Dermis blood vessel endothelial cell (primary cell): ENCODE results near the gene FECH. TPM values are rescaled to one million over a fixed set of nuclear protein-coding genes. Genes with fewer than 3 reads are reported as not detected.

ENCODE experiments used
- DNase-seq: peaks from one replicate; pipeline ENCODE4 v3.0.0; 2010
- total RNA-seq: library from RNA; depleted of rRNA; stranded (reverse); fragments of >200 nt; gene quantifications from 2 replicates; pipeline ENCODE4 v1.2.3, GENCODE V29; 2014

Gene FECH
- total RNA-seq, 1 donor from 2014 or later: 23.8 TPM

DNA sequence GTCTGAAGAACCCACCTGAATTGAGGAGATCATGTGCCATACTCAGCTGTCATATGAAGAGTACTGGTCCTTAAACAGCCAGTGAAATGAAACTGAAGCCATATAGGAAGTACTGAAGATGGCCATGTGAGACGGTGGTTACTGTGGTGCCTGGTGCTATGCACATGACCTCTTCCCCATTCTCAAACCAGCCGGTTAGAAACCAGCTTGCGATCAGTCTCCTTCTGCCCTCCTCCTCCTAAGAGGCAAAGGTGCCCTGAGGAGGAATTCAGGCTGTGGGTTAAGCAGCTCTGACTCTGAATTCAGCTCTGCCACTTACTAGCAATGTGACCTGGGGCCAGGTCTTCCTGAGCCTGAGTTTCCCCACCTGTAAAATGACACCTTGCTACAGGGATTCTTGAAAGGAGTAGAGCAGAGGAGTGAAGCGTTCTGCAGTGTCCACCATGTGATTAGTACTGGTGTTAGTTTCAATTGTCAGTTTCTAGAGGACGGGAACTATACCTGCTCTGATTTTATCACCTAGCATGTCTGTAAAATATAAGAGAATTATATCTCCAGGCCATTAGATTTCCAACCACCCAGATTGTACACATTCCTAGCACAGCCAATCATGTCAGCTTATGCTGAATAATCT is 5.1 kb downstream of the FECH start:
- DNase-seq: no peak

DNA sequence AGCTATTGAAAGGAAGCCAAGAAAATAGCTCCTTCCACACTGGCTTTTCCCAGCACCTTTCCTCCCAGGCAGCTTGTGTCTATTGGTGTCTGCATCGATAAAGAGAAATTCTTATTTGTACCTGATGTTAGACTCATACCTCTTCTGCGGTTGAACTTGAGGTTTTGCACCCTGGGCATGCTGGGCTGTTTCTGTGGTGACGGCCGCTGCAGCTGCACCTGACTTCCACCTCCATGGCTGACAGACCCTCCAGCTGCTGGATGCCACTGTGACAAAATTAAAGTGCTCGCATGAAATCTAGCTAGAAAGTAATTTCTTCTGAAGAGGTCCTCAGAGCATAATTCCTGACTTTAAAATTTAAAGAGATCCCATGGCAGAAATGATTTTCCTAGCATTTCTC is 6.6 kb downstream of the FECH start:
- no peak for DNase-seq

DNA sequence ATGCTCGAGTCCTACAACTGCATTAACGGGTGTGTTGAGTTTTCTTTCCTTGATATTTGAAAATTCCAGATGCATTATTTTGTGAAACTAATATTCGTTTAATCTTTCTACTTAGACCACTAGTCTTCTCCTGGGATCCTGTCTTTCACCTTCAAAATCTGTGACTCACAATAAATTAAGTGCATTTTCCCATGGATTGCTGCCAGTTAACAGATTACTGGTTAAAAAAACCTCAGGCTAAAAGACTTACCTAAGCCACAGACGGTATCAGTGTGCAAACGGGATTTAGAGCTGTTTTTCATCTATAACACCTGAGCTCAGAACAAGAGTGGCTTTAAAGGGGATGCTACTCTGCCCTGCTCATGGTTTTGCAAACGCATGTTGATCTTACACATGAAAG is 10.2 kb downstream of the FECH start:
- no peak for DNase-seq

DNA sequence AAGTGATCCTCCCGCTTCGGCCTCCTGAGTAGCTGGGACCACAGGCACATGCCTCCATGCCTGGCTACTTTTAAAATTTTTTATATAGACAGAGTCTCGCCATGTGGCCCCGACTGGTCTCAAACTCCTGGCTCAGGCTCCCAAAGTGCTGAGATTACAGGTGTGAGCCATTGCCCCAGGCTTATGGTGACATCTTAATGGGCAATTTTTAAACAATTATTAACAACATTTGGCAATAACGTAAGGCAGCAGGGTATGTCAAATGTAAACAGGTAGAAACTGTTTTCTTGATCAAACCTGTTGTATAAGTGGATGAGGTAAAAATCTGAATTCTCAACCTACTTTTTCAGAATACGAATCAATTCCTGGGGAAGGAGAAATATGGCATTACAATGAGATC is 11.0 kb downstream of the FECH start:
- DNase-seq: no peak

DNA sequence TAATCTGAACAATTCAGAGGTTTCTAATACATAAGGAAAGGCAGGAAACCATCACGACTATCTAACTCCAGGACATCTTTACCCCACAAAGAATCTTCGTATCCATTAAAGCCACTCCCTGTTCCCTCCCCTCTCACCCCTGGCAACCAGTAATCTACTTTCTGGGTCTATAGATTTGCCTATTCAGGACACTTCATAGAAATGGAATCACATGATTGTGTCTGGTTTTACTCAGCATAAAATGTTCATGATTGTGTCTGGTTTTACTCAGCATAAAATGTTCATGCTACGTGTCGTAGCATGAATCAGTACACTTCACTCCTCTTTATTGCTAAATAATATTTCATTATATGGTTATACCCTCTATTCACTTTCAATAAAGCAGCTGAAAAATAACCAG is 11.6 kb downstream of the FECH start:
- DNase-seq: no peak

DNA sequence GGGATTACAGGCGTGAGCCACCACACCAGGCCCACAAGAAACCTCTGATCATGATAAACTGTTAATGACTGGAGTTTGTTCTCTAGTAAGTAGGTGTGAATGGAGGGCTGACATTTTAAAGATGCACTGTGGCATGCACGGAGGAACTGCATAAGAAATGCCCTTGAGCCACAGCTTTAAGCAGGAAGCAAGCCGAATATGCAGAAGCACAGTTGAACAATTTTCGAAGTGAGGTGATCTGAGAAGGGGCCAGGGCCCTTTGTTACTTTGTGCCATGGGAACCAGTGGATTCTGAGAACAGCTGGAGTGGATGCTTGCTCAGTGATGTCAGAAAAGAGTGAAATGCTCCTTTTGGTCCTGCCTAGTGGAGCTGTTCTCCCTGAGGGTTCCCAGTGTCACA is 16.3 kb downstream of the FECH start:
- no peak for DNase-seq

DNA sequence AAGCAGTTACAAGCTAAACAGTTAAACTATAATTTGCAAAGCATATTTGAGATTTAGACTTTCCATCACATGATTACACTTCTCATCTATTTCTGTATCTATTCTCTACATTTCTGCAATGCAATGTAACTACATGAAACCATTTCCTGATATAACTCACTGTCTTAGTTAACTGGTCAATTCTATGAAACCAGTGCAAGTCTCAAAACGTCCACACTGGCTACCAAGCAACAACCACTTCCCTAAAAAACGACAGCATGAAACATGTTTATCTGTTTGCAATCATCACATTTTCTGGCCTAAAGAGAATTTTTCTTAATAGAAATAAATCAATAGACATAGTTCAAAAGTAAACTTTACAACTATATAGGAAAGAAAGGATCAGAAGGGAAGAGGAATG is 17.4 kb downstream of the FECH start:
- no peak for DNase-seq

DNA sequence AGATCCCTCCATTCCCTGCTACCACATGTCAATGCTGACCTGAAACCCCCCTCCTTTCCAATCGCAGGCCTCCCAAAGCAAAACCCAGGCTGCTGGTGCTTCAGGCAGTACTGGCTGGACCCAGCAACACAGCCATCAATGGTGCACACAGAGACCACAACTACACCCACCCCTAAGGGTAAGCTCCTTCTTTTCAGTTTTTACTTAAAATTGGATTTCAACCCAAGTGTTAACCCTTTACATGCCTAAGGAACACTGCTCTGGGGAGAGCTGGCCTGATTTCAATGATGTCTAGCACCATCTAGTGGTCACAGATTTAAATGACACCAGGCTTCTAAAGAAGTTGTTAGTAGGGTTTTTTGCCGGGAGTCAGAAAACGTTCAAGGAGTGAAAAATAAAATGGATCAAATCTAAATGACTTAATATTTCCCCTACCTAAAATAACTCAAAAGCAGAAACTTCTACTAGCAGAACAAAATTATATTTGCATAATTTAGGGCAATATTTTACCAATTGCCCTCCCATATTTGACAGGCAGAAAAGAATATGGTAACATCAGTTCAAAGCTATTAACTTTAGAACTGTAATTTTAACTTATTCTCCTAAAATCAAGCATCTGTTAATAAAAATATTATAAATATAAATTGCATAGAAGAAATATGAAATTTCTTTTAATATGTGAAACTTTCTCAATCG is 24.6 kb downstream of the FECH start:
- DNase-seq: peak; percentile 72

DNA sequence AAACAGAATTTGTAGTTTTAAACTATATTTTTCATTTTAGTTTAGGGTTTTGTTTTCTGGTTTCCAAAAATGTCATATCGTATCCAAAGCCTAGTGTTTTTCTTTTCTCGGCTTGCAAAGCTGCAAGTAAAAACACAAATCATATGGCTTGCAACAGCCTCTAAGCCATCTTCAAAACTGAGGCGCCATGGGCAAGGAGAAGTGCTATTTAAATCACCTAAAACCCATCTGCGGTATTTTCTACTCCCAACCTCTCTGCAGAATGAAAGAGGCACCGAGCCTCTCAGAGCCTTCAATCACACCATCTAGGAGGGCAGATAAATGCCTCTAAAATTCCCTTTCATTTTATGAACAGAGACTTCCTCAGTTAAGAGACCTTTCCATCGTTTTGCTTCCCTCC is 25.2 kb downstream of the FECH start:
- DNase-seq: no peak

DNA sequence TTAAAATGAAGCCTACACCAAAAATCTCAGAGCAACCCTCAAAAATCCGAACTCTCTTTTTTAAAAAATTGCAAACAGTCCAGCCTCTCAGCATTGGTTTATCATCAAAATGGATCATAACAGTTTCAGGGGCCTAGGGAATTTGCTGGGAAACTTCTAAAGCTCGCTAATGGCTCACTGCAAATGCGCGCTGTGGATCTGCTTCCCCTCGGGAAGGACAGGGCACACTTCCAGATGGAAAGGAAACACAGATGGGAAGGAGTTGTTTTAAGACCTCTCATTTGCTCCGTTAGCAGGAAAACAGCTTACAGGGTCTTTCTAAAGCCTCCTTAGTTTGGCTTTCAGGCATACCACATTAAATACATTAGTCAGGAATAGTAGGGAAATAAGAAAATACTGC is 27.2 kb downstream of the FECH start:
- DNase-seq: no peak

DNA sequence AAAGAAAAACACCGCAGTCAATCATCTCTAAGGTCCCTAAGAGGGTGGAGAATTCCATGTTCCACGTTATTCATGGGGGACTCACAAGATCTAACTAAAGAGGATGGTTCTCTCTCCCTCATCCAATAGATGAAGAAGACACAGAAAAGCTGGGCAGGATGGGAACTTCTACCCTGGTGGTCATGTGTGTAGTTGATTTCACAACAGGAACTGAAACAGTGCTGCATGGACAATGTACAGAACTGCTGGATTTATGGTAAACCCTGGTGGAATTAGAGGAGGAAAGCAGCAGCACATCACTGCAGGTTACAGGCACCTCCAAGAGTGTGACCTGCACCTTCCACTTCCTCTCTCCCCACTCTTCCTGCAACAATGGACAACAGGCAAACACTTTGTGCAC is 31.4 kb downstream of the FECH start:
- DNase-seq: no peak

DNA sequence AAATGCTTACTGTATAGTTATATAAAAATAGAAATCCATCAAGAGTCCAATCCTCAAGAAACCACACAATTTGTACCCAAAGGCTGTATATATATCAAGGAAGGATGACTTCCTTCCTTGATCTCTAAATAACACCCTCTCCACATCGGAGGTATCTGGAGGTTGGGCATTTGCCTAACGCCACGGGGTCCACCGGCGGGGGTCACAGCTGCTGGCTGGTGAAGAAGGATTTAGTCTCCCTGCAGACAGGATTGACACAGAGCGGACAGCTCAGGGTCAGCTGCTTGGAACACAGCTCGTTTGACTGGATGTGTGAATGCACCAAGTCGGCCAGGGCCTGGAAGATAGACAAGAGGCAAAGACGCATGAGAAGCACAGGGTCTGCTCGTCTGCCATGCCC is 36.0 kb downstream of the FECH start:
- no peak for DNase-seq

DNA sequence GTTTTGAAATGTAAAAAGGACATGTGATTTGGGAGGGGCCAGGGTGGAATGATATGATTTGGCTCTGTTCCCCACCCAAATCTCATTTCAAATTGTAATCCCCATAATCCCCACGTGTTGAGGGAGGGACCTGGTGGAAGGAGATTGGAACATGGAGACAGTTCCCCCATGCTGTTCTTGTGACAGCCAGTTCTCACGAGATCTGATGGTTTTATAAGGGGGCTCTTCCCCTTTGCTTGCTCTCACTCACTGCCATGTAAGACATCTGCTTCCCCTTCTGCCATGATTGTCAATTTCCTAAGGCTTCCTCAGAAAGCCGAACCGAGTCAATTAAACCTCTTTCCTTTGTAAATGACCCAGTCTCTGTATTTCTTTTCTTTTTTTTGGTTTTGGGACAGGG is 39.2 kb downstream of the FECH start:
- DNase-seq: no peak

DNA sequence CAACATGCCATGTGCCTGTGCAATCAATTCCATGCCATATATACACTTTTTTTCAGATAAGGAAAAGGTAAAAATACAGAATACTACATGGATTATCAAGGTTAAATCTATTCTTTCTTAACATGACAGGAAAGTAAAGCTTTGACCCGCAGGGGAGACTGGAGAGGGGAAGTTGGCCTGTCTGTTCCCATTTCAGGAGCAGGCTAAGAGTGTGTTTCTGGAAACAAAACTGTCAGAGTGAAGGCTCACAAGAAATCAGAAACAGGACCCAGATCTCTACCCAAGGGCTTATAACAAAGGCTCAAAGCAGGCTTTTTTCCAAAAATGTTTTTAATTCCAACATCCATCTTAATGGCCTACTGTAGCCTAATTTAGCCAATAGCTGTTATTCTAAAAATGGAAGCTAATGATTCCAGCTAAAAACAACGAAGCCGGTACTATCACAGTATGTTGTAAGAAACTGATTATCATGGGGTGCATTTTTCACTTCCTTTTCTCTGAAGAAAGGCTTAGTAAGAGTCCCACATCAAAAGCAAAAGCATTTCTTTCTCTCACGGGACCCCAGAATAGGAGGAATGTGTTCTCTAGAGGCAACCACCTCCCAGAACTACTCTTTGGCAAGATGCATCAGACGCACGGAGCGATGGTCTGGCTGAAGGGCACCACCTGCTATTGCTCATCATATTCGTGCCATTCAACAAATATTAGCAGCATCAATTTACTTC is 41.4 kb downstream of the FECH start:
- no peak for DNase-seq

DNA sequence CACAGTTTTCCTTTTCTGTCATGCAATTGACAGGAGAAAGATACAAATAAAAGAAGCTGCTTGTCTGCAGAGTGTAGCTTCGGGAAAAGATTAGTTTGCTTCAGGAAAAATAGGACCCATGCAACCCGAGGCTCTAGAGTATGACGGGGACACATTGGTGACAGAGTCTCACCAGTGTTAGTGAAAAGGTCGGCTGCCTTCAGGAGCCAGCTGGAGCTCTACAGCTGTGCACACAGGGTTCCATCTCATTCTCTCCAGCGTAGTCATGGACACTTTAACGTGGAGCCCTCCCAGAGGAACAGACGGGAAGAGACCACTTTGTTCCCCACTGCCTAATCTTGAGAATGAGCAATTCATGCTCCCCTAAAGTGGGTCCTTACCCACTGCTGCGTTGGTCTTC is 42.9 kb downstream of the FECH start:
- DNase-seq: no peak

DNA sequence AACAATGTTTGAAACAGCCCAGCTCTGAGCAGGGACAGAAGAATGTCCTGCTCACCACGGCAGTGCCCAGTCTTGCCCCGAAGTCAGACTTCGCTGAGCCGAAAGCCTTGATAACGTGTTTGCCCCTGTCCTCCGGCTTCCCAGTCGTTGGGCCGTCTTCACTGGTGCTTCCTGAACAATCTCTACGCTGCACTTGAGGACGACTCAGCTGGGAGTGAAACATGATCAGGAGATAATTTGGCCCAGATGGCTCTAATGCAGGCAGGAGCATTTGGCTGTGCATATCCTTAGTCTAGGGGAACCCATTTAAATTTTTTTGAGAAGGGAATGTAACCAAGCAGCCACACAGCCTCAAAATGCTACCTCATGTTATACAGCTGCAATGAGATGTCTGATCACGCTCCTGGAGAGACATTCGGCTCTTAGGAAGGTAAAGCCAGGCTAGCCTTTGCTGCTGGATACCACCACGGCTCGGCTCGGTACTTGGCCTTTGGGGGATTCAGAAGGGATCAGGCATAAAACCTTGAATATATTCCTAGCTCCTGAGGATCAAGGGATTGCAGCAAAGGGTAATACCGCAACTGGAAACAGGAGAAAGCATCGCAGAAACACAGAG is 43.6 kb downstream of the FECH start:
- DNase-seq: no peak

DNA sequence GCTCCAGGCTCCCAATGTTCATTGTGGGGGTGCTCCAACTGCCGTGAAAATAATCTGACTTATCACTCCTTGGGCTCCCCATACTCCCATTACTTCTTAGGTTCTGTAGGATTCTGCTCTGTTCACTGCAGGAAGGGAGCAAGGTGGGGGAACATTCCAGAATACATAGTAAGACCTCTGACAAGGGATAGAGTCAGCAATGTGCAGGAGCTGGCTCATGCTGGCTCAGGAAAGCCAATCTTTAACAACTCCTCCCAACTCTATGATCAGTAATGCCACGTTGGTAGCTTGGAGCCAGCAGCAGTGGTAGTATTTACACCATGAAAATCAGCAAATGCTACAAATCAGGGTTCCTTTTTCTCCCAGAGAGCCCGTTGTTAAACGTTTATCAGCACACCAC is 44.4 kb downstream of the FECH start:
- DNase-seq: no peak

DNA sequence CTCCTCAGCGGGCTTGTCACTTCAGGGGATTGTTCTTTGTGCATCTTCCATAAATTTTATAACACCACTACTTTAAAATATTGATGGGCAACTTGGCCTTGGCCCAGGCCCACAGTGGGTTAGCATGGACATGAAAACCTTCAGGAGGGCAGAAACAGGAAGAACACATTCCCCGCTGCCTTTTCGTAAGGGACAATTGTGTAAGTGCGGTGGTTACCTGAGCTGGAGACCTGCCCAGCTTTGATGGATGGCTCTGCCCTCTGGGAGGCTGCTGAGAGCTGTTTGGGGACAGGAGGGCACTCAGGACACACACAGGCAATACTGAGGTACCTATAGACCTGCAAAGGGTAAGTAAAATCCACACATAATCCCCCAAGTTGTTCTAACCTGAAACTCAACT is 46.8 kb downstream of the FECH start:
- DNase-seq: no peak

DNA sequence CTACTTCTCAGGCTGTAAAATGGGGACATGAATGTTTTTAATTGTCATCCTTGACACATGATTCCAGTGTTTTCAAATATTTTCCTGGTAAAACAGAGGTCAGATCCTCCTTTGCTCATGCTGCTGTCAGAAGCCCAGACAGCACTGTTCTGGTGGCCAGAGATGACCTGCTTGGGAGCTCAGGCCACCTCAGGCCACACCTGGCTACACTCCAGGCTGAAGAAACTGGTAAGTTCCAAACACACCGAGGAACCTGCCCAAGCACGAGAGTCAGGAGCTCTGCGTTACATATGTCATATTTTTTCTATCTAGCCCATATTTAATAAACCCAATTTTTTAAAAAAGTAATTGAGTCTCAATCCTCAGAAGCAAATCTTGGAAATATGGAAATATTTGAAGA is 47.9 kb downstream of the FECH start:
- no peak for DNase-seq

DNA sequence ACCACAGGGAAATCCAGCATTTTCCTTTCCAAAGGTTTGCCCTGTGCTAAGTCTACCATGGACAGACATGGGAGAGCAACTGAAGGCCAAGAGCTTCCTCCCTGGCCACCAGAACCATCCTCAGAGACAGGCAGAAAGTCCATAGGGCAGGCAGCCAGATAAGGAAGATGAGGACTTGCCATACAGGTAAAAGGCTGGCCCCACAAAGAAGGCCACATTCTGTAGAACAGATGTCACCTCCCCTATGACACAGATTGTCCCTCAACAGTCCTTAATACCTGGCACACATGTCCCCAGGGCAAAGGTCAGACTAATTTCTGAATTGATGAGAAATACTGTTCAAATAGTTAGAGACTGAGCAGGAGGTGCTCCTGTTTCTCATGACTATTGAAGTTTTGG is 52.0 kb downstream of the FECH start:
- DNase-seq: no peak

DNA sequence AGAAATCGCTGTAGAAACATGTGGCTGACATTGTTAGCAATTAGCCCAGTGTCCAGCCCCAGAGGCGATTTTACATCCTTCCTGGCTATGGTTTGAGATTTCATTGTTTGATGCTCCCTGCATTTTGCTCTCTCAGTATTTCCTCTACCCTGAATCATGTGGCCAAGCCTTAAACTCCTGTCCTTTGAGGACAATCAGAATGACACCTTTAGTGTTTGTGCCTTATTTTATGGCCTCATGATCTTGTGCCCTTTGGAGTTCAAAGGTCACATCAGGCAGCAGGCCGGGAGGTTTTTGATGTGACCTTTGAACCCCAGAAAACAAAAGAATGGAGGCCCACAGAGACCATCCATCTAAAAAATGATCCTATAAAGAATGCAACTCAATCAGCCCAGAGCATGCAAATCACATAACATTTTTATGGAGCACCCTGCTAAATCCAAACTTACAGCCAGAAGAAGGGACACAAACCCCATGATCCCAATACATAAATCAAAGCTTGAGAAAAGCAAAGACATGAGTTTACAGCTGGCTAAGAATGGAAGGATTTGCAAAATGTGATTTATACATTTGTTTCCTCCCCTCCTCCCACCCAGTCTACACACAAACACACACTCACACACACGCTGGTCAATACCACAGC is 52.5 kb downstream of the FECH start:
- peak; percentile 5 for DNase-seq

DNA sequence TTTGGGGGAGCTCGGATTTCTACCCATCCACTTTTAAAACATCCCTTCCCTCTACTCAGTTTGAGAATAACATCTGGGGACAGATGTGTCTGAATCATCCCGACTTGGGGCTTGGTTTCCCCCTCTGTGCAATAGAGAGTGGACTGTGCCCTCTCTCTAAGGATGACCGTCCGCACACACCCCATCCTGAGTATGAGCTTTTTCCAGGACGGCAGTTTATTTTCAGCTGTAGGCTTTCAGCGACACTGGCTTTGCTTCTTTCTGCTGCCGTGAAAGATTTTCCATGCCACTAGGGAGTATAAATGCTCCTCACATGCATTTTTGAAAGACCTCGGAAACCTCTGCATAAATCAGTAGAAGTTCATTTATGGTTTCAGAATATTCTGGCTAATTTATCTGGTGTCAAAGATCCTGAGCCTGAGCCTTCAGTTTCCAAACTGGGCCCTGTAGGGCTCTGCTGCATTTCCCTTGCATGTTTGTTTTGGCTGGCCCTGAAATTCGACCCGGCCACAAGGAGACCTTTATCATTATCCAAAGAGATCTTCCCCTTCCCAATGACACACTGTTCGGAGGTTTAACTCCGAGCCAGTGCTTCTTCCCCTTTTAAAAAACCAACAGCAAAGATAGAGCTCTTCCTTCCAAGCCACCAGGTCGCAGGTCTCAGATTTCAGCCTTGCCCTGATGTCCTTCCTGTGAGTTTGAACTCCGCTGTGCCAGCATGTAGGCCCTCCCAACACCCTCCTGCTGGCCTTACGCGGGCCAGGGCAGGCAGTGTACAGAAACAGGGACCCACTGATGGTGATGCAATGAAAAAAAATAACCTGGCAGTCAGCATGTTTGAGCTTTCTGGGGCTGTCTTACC is 53.3 kb downstream of the FECH start:
- no peak for DNase-seq
